Measurements from ENCODE around the gene ARFGEF3.

Gene ARFGEF3

DNA sequence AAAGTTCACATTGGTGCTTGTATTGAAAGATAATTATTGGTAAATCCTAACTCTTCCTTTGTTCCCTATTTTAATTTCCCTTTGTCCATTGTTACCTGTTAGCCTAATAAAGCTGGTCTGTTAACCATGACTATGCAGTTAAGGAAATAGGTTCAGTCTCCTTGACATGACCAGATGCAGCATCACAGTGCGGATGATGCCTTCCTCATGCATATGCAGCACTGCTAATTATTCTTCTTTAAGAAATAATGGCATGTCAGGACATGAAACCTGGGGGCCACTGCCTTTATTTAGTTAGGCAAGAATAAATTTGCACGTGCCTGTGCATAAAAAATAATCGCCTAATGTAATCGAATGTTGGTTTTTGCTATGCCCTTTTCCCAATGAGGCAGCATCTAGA, 40.1 kb downstream of the ARFGEF3 start:
- TF ChIP-seq, protein P1, sequence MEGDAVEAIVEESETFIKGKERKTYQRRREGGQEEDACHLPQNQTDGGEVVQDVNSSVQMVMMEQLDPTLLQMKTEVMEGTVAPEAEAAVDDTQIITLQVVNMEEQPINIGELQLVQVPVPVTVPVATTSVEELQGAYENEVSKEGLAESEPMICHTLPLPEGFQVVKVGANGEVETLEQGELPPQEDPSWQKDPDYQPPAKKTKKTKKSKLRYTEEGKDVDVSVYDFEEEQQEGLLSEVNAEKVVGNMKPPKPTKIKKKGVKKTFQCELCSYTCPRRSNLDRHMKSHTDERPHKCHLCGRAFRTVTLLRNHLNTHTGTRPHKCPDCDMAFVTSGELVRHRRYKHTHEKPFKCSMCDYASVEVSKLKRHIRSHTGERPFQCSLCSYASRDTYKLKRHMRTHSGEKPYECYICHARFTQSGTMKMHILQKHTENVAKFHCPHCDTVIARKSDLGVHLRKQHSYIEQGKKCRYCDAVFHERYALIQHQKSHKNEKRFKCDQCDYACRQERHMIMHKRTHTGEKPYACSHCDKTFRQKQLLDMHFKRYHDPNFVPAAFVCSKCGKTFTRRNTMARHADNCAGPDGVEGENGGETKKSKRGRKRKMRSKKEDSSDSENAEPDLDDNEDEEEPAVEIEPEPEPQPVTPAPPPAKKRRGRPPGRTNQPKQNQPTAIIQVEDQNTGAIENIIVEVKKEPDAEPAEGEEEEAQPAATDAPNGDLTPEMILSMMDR (conservative IDR thresholded peaks at IDR 0.05; ENCODE audit: low read length), result no peak
- no peak overlapping the region for H3K4me3 ChIP-seq (ENCODE audit: low read length)
- DNase-seq (ENCODE audit: low read depth), result no peak

DNA sequence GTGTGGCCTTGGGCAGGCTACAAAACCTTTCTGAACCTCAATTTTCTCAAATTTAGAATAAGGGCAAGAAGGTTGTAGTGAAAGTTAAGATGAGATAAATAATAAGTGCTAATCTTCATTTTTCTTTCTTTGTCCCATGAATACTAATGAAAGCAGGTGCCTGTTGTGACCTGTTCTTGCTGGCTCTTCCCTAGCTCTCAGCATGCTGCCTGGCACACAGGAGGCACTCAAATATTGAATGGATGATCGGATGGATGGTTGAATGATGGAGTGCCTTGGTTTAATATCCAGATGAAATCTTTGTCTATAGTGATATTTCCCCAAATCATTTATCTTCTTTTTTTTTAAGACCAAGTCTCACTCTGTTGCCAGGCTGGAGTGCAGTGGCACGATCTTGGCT, 41.6 kb downstream of the ARFGEF3 start:
- no peak overlapping the region for H3K4me3 ChIP-seq (ENCODE audit: low read length)
- TF ChIP-seq, protein P1 (conservative IDR thresholded peaks at IDR 0.05; ENCODE audit: low read length), result no peak
- no peak for DNase-seq (ENCODE audit: low read depth)

DNA sequence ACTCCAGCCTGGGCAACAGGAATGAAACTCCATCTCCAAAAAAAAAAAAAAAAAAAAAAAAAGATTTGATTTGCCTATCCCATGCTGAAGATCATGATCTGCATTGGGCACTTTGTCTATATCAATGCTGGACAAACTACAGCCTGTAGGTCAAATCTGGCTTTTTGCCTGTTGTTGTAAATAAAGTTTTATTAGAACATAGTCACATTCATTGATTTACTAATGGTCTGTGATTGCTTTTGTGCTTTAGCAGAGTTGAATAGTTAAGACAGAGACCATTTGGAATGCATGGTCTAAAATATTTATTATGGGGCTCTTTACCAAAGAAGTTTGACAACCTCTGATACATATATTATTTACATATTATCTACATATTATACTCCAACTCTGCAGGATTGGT, 42.6 kb downstream of the ARFGEF3 start:
- DNase-seq (ENCODE audit: low read depth), result no peak
- H3K4me3 ChIP-seq (ENCODE audit: low read length), result no peak overlapping the region
- TF ChIP-seq, protein P1 (conservative IDR thresholded peaks at IDR 0.05; ENCODE audit: low read length), result no peak

DNA sequence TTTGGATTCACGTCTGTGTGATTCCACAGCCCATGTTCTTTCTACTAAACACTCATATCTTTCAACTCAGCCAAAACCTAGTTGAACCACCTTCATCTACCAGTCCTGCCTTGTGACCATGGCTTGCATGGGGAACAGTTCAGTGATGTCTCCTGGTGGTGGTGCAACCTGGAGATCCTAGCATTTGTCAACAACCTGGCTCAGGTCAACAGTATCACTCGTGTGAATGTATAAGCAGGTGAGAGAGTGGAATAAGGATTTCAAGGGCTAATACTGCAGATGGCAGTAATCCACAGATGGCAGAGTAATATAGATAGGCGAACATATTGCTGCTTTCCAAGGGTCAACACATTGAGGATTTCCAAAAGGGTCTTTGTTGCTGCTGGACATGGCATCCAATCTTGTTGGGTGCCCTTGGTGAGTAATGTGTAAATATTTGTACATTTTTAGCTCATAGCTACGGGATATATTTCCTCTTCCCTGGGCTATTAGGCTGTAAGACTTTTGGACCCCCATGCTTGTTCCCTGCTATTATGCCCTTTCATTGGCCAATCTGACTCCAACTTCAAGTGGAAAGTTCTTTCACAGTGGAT, 43.1 kb downstream of the ARFGEF3 start:
- TF ChIP-seq, protein P1 (conservative IDR thresholded peaks at IDR 0.05; ENCODE audit: low read length), result no peak
- no peak for DNase-seq (ENCODE audit: low read depth)
- no peak overlapping the region for H3K4me3 ChIP-seq (ENCODE audit: low read length)

DNA sequence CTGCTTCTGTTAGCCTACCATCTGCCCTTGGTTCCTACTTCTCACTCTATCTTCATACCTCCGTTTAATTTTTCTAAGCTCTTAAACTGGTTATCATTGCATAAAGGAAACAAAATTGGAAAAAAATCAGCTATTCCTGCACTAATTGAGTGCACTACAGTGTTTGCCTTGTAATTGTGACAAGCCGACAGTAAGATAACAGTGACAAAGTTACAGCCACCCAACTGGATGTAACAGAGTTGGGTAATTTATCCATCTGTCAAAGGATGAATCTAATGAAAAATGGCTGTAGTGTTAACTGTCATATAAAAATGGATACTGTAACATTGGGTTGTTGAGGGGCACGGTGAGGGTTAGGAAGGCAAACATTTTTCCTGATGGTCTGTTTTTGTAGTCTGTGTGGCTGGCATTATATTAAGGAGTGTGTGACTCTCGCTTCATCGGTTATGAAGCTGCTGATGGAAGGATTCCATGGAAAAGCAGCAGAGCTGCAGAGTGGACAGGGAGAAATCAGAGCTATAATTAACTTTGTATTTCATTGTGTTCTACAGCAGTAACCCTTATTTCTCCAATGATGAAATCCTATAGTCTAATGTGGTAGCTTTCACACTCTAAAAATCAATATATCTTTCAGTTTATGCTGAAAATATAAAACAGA, 43.8 kb downstream of the ARFGEF3 start:
- TF ChIP-seq, protein P1 (conservative IDR thresholded peaks at IDR 0.05; ENCODE audit: low read length), result no peak
- no peak for DNase-seq (ENCODE audit: low read depth)

DNA sequence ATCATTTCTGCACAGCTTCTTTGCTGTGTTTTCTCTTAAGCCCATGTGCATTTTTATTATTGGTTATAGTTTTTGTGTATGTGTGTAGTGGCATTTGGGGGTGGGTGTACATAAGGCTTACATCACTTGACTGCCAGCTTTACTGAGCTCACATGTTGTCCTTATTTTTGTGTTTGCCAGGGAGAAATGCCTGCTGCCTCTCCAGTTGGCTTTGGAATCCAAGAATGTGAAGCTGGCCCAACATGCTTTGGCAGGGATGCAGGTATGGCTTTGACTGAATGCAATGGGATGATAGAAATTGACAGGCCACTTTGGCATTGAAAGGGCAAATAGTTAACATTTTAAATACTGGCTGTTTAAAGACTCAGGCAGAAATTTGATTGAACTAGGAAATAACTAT, 45.1 kb downstream of the ARFGEF3 start:
- DNase-seq (ENCODE audit: low read depth), result no peak
- no peak overlapping the region for H3K4me3 ChIP-seq (ENCODE audit: low read length)
- TF ChIP-seq, protein P1 (conservative IDR thresholded peaks at IDR 0.05; ENCODE audit: low read length), result no peak

More for the DNA sequence above, 43.8 kb downstream of the ARFGEF3 start:
- no peak overlapping the region for H3K4me3 ChIP-seq (ENCODE audit: low read length)

DNA sequence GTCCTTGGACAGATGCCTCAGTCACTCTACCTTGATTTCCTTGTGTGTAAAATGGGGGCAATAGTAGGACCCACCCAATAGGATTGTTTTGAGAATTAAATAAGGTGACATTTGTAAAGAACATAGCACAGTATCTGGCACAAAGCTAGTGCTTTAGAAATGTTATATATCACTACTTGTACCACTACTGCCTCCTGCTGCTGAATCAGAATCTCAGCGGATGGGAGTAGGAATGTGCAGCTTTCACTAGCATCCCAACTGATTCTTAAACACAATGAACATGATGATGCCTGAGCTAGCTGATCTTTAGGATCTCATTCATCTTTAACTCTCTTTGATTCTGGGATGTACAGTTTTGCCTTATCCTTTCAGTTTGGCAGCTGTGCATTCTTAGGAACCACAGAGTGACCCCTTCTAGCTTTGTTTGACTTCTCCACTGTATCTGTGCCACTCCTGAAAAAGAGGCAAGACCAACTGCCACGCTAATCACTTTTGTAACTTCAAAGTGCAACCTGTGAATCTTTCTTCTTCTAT, 49.4 kb downstream of the ARFGEF3 start:
- TF ChIP-seq, protein P1 (conservative IDR thresholded peaks at IDR 0.05; ENCODE audit: low read length), result no peak
- DNase-seq (ENCODE audit: low read depth), result no peak
- H3K4me3 ChIP-seq (ENCODE audit: low read length), result no peak overlapping the region
